Neural cell (in vitro differentiated cells): Measurements from ENCODE around the gene DOCK4. TPM values are rescaled to one million over a fixed set of nuclear protein-coding genes. Genes with fewer than 3 reads are reported as not detected.

Experiments used
- H2AFZ ChIP-seq: fragments of 200-600, 300-800 bp; sonication (generic), shearing (Covaris generic); 2 replicates; pipeline ENCODE4 v1.6.0; 2014; ENCODE audit warnings: low read depth, mild to moderate bottlenecking, antibody characterized with exemption, low read length, moderate library complexity
- H3F3A ChIP-seq: fragments of 200-600 bp; shearing (Covaris generic); 2 replicates; pipeline ENCODE4 v1.6.1; 2016; ENCODE audit warnings: mild to moderate bottlenecking, moderate library complexity, mixed read lengths, antibody characterized with exemption, low read length; ENCODE audit not compliant: insufficient read depth, poor library complexity, severe bottlenecking
- H3K27ac ChIP-seq: fragments of 200-600, 300-800 bp; sonication (generic), shearing (Covaris generic); 2 replicates; pipeline ENCODE4 v1.5.1; 2014; ENCODE audit warnings: mild to moderate bottlenecking, low read length, moderate library complexity
- H3K27me3 ChIP-seq: fragments of 300-800, 200-600 bp; sonication (generic), shearing (Covaris generic); 2 replicates; pipeline ENCODE4 v1.6.0; 2014; ENCODE audit warnings: mild to moderate bottlenecking, low read depth, low read length, moderate library complexity; ENCODE audit not compliant: insufficient read depth
- H3K36me3 ChIP-seq: fragments of 300-800, 200-600 bp; sonication (generic), shearing (Covaris generic); 2 replicates; pipeline ENCODE4 v1.5.1; 2014; ENCODE audit warnings: mild to moderate bottlenecking, antibody characterized with exemption, low read length, moderate library complexity; ENCODE audit not compliant: insufficient read depth
- H3K4me2 ChIP-seq: fragments of 300-800, 200-600 bp; sonication (generic), shearing (Covaris generic); 2 replicates; pipeline ENCODE4 v1.6.0; 2014; ENCODE audit warnings: mild to moderate bottlenecking, low read length
- H3K4me3 ChIP-seq: fragments of 300-800, 200-600 bp; sonication (generic), shearing (Covaris generic); 2 replicates; pipeline ENCODE4 v1.5.1; 2014; ENCODE audit warnings: mild to moderate bottlenecking, low read length, moderate library complexity
- H3K79me2 ChIP-seq: fragments of 200-600 bp; shearing (Covaris generic); replicated peaks from 2 replicates; pipeline ENCODE4 v1.6.0; 2014; ENCODE audit warnings: mild to moderate bottlenecking, low read length, moderate library complexity; ENCODE audit not compliant: insufficient read depth
- H3K9ac ChIP-seq: fragments of 300-800, 200-600 bp; sonication (generic), shearing (Covaris generic); 2 replicates; pipeline ENCODE4 v1.6.1; 2016; ENCODE audit warnings: mild to moderate bottlenecking, low read length, mixed read lengths
- H3K9me2 ChIP-seq: fragments of 200-600 bp; shearing (Covaris generic); 2 replicates; pipeline ENCODE4 v1.6.1; 2016; ENCODE audit warnings: mild to moderate bottlenecking, low read length, mixed read lengths; ENCODE audit not compliant: insufficient read depth
- H3K9me3 ChIP-seq: fragments of 200-600, 300-800 bp; sonication (generic), shearing (Covaris generic); 2 replicates; pipeline ENCODE4 v1.6.1; 2016; ENCODE audit warnings: mild to moderate bottlenecking, mixed run types, low read length, moderate library complexity, mixed read lengths
- H4K20me1 ChIP-seq: fragments of 200-600 bp; shearing (Covaris generic); 2 replicates; pipeline ENCODE4 v1.6.1; 2016; ENCODE audit warnings: mild to moderate bottlenecking, mixed run types; ENCODE audit not compliant: insufficient read depth
- CTCF ChIP-seq: fragments of 450-650 bp; IDR thresholded peaks from 2 replicates; pipeline ENCODE4 v1.5.1; 2014; ENCODE audit warnings: antibody characterized with exemption, mild to moderate bottlenecking, moderate library complexity; ENCODE audit not compliant: poor library complexity, severe bottlenecking
- EP300 ChIP-seq: fragments of 450-650 bp; conservative IDR thresholded peaks from 2 replicates; pipeline ENCODE4 v1.6.1; 2014; ENCODE audit warnings: antibody characterized with exemption, mild to moderate bottlenecking, moderate library complexity; ENCODE audit not compliant: poor library complexity, severe bottlenecking
- EZH2 ChIP-seq: fragments of 200-600, 300-800 bp; shearing (Covaris generic), sonication (generic); IDR thresholded peaks from 2 replicates; pipeline ENCODE4 v1.6.1; 2014; ENCODE audit warnings: antibody characterized with exemption, low read length, borderline replicate concordance, mild to moderate bottlenecking; ENCODE audit not compliant: insufficient read depth, poor library complexity, severe bottlenecking
- MXI1 ChIP-seq: fragments of 450-650 bp; conservative IDR thresholded peaks from 2 replicates; pipeline ENCODE4 v1.6.1; 2014; ENCODE audit warnings: antibody characterized with exemption, mild to moderate bottlenecking; ENCODE audit not compliant: poor library complexity, severe bottlenecking
- POLR2AphosphoS5 ChIP-seq: IDR thresholded peaks from 2 replicates; pipeline ENCODE4 v1.6.1; 2012
- RAD21 ChIP-seq: fragments of 450-650 bp; conservative IDR thresholded peaks from 2 replicates; pipeline ENCODE4 v1.6.1; 2014; ENCODE audit warnings: antibody characterized with exemption, mild to moderate bottlenecking, moderate library complexity
- SMC3 ChIP-seq: fragments of 450-650 bp; conservative IDR thresholded peaks from 2 replicates; pipeline ENCODE4 v1.6.1; 2014; ENCODE audit warnings: antibody characterized with exemption, mild to moderate bottlenecking, moderate library complexity; ENCODE audit not compliant: poor library complexity
- polyA plus RNA-seq: library from polyadenylated mRNA; depleted of rRNA; stranded (reverse); fragments of >200 nt; gene quantifications from 2 replicates; pipeline ENCODE4 v1.2.3, GENCODE V29; 2014
- TF ChIP-seq, protein P1 (sequence below): IDR thresholded peaks from 2 replicates; pipeline ENCODE4 v1.6.1; 2012; ENCODE audit warnings: borderline replicate concordance

DOCK4 gene
- polyA plus RNA-seq, 1 donor from 2014 or later, result 28.1 TPM

- H3K4me3 ChIP-seq, result no peak overlapping the region
- TF ChIP-seq EP300 (no peak), MXI1 (no peak), RAD21 (no peak), SMC3 (no peak), POLR2AphosphoS5 (no peak), EZH2 (no peak), CTCF (no peak)
- TF ChIP-seq, protein P1, sequence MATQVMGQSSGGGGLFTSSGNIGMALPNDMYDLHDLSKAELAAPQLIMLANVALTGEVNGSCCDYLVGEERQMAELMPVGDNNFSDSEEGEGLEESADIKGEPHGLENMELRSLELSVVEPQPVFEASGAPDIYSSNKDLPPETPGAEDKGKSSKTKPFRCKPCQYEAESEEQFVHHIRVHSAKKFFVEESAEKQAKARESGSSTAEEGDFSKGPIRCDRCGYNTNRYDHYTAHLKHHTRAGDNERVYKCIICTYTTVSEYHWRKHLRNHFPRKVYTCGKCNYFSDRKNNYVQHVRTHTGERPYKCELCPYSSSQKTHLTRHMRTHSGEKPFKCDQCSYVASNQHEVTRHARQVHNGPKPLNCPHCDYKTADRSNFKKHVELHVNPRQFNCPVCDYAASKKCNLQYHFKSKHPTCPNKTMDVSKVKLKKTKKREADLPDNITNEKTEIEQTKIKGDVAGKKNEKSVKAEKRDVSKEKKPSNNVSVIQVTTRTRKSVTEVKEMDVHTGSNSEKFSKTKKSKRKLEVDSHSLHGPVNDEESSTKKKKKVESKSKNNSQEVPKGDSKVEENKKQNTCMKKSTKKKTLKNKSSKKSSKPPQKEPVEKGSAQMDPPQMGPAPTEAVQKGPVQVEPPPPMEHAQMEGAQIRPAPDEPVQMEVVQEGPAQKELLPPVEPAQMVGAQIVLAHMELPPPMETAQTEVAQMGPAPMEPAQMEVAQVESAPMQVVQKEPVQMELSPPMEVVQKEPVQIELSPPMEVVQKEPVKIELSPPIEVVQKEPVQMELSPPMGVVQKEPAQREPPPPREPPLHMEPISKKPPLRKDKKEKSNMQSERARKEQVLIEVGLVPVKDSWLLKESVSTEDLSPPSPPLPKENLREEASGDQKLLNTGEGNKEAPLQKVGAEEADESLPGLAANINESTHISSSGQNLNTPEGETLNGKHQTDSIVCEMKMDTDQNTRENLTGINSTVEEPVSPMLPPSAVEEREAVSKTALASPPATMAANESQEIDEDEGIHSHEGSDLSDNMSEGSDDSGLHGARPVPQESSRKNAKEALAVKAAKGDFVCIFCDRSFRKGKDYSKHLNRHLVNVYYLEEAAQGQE, result no peak
Observed at GRCh38 chr7:112162784-112163506, 43.3 kb downstream of the DOCK4 start.

DNA sequence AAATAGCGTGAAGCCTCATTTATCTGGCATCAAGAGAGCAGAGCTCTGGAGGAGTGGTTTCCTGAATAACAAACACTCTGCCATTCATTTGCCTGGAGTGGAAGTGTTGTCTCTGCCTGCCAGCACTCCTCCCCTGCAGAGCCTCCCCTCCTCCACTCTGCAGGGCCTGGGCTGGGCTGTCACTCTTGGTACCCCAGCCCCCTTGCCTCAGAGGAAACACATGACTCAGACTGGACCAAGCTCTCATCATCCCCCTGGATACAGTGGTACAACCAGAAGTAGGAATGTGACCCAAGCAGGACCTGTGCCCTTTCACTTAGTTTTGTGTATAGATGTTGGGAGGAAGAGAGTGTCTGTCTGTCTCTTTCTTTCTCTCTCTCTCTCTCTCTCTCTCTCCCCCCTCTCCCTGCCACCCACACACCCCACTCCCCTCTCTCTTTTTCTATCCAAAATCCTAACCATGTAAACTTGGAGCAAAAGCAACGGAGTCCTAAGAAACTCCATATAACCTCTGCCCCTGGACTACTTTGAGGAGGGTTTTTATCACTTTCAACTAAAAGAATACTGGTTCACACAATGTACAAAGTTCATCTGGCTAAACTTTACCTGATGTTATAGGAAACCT lies 43.9 kb downstream of the DOCK4 start:
- no peak overlapping the region for H3K27ac ChIP-seq
- H4K20me1 ChIP-seq, result no peaks in the 10 kb centered on the region
- peak overlapping the region; percentile 32 for H3K4me3 ChIP-seq
- no peaks in the 10 kb centered on the region for H3K27me3 ChIP-seq
- peaks cover 5% of the 10 kb centered on the region for H3K79me2 ChIP-seq
- no peak for TF ChIP-seq SMC3
- peak; percentile 15 for TF ChIP-seq EP300
- peak; percentile 38 for TF ChIP-seq POLR2AphosphoS5
- no peaks in the 10 kb centered on the region for H3K9me3 ChIP-seq
- no peaks in the 10 kb centered on the region for H3K9me2 ChIP-seq
- H3K4me2 ChIP-seq, result peak overlapping the region; percentile 21
- no peak overlapping the region for H2AFZ ChIP-seq
- no peaks in the 10 kb centered on the region for H3F3A ChIP-seq
- no peak overlapping the region for H3K9ac ChIP-seq
- H3K36me3 ChIP-seq, result no peaks in the 10 kb centered on the region

More at GRCh38 chr7:112162784-112163506, 43.3 kb downstream of the DOCK4 start:
- no peaks in the 10 kb centered on the region for H4K20me1 ChIP-seq
- no peak overlapping the region for H3K4me2 ChIP-seq
- H3K9me2 ChIP-seq, result no peaks in the 10 kb centered on the region
- H3K27ac ChIP-seq, result no peak overlapping the region
- H3K27me3 ChIP-seq, result no peaks in the 10 kb centered on the region
- H3K36me3 ChIP-seq, result no peaks in the 10 kb centered on the region
- peaks cover 5% of the 10 kb centered on the region for H3K79me2 ChIP-seq
- no peak overlapping the region for H2AFZ ChIP-seq
- H3F3A ChIP-seq, result no peaks in the 10 kb centered on the region
- H3K9ac ChIP-seq, result no peak overlapping the region
- H3K9me3 ChIP-seq, result no peaks in the 10 kb centered on the region
